Cardiac muscle cell (in vitro differentiated cells and primary cell): Measurements from ENCODE around the gene HORMAD2. TPM values are rescaled to one million over a fixed set of nuclear protein-coding genes. Genes with fewer than 3 reads are reported as not detected.

Experiments used
- DNase-seq, 2 donors: peaks; one replicate each; pipeline versions ENCODE4 v3.0.0 to v3.0.0-alpha.2; 2010 to 2017; ENCODE audit warnings: low read depth in 1 of 2, low spot score in 1 of 2
- H3K27ac ChIP-seq: fragments of 200-600 bp; sonication (generic); 2 replicates; pipeline ENCODE4 v1.5.1; 2016
- H3K27me3 ChIP-seq: fragments of 200-600 bp; sonication (generic); 2 replicates; pipeline ENCODE4 v1.6.0; 2016; ENCODE audit warnings: control low read depth
- H3K36me3 ChIP-seq: fragments of 200-600 bp; sonication (generic); 2 replicates; pipeline ENCODE4 v1.5.1; 2016; ENCODE audit warnings: control low read depth
- H3K4me1 ChIP-seq: fragments of 200-600 bp; sonication (generic); 2 replicates; pipeline ENCODE4 v1.8.1; 2017; ENCODE audit warnings: low read depth, mild to moderate bottlenecking, mixed run types
- H3K4me3 ChIP-seq: fragments of 200-600 bp; sonication (generic); 2 replicates; pipeline ENCODE4 v1.5.1; 2016; ENCODE audit warnings: mild to moderate bottlenecking
- H3K9me3 ChIP-seq: fragments of 200-600 bp; sonication (generic); 2 replicates; pipeline ENCODE4 v1.5.1; 2017; ENCODE audit warnings: low read depth, mild to moderate bottlenecking, control low read depth
- polyA plus RNA-seq: library from polyadenylated mRNA; unstranded; fragments of >200 nt; fragmentation: Nextera tagmentation; extraction: Ambion mirVana; gene quantifications from 2 replicates; pipeline ENCODE4 v1.2.1, GENCODE V29; 2016
- total RNA-seq: library from RNA; depleted of rRNA; stranded (reverse); fragments of >200 nt; gene quantifications from 2 replicates; pipeline ENCODE4 v1.2.3, GENCODE V29; 2016
- TF ChIP-seq, protein P1 (sequence below): IDR thresholded peaks from 2 replicates; pipeline ENCODE4 v1.5.1; 2012; ENCODE audit warnings: low read depth, mild to moderate bottlenecking, low read length

Gene HORMAD2
- total and polyA plus RNA-seq, 2 experiments from 2014 or later = not detected

DNA sequence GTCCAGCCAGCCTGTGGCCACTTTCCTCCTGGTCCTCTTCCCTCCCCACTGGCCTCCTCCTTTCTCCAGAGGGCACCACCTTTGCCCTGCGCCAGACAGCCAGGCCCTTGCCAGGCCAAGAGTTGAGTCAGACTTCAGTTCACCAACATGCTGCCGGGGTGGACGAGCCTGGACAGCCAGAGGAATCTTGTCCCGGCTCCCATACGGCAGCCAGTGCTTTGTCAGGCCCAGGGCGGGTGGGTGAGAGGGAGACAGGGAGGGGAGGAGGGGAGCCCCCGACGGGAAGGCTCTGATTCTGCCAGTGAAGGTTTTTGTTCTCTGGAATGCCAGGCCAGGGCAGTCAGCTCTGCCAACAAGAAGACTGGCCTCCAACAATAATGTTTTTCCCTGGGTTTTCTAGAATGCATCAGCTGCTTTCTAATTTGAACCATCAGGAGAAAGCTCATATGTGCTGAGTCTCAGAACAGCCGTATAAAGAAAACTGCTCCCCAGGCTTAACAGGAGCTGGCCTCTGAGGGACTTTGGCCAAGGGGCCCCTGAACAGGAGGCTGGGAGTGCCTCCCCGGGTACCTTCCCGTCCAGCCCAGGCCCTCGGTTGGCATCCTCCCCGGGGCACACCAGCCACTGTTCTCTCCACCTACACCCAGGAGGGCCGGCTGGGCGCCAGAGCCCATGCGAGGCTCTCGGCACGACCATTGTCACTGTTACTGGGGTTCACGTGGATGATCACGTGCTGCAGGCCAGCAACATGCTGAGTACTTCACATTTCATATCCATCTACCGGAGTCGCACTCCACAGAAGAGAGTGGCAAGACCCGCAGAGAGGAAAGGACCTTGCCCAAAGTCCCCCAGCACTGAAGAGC, 137.7 kb downstream of the HORMAD2 start:
- Histone ChIP-seq H3K27me3 (no peaks in the 10 kb centered on the region), H3K9me3 (no peaks in the 10 kb centered on the region), H3K27ac (no peak overlapping the region), H3K4me3 (no peak overlapping the region), H3K4me1 (no peaks in the 10 kb centered on the region), H3K36me3 (no peaks in the 10 kb centered on the region)
- DNase-seq = no peak
- TF ChIP-seq, protein P1, sequence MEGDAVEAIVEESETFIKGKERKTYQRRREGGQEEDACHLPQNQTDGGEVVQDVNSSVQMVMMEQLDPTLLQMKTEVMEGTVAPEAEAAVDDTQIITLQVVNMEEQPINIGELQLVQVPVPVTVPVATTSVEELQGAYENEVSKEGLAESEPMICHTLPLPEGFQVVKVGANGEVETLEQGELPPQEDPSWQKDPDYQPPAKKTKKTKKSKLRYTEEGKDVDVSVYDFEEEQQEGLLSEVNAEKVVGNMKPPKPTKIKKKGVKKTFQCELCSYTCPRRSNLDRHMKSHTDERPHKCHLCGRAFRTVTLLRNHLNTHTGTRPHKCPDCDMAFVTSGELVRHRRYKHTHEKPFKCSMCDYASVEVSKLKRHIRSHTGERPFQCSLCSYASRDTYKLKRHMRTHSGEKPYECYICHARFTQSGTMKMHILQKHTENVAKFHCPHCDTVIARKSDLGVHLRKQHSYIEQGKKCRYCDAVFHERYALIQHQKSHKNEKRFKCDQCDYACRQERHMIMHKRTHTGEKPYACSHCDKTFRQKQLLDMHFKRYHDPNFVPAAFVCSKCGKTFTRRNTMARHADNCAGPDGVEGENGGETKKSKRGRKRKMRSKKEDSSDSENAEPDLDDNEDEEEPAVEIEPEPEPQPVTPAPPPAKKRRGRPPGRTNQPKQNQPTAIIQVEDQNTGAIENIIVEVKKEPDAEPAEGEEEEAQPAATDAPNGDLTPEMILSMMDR = no peak

GRCh38 chr22:30219049-30219654, 138.9 kb downstream of the HORMAD2 start:
- no peaks in the 10 kb centered on the region for H3K27me3 ChIP-seq
- H3K4me3 ChIP-seq = no peak overlapping the region
- H3K4me1 ChIP-seq = no peaks in the 10 kb centered on the region
- H3K27ac ChIP-seq = no peak overlapping the region
- no peaks in the 10 kb centered on the region for H3K36me3 ChIP-seq
- peak in 1 of 2 donors; percentile 29 for DNase-seq
- TF ChIP-seq, protein P1 = no peak
- H3K9me3 ChIP-seq = no peaks in the 10 kb centered on the region

DNA sequence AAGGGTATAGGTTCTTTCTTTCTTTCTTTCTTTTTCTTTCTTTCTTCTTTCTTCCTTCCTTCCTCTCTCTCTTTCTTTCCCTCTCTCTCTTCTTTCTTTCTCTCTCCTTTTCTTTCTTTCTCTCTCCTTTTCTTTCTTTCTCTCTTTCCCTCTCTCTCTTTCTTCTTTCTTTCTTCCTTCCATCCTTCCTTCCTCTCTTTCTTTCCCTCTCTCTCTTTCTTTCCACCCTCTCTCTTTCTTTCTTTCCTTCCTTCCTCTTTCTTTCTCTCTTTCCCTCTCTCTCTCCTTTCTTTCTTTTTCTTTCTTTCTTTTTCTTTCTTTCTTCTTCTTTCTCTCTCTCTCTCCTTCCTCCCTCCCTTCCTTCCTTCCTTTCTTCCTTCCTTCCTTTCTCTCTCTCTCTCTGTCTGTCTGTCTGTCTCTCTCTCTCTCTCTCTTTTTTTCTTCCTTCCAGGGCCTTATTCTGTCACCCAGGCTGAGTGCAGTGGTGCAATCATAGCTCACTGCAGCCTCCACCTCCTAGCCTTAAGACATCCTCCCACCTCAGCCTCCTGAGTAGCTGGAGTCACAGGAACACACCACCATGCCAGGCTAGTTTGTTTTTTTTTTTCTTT, 139.5 kb downstream of the HORMAD2 start:
- TF ChIP-seq, protein P1 = no peak

DNA sequence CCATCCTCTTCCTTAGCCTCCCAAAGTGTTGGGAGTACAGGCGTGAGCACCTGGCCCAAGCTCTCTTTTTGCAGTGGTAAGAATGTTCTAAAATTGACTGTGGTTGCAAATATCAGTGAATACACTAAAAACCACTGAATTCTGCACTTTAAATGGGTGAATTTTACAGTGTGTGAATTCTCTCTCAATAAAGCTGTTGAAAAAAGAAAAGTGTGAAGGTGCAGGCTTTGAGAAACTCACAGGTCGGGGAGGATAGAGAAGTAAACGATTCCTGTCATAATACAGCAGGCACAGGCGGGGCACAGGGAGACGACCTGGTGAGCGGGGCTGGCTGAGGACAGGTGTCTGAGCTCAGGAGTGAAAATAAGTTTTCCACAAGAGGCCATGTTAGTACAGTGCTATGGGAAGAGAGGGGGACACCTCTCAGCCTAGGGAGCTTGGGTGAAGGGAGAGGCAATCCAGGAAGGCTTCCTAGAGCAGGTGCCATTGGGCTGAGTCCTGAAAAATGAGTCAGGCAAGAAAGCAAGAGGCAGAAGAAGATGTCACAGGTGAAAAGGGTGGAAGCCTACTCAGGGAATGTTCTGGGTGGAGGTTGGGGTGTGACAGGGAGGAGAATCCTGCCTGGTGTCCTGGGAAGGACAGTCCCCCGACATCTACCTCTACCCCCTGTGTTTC, 140.2 kb downstream of the HORMAD2 start:
- DNase-seq = no peak
- TF ChIP-seq, protein P1 = no peak

More for the DNA sequence above, 139.5 kb downstream of the HORMAD2 start:
- no peak for DNase-seq
- Histone ChIP-seq H3K9me3 (no peaks in the 10 kb centered on the region), H3K4me1 (no peaks in the 10 kb centered on the region), H3K36me3 (no peaks in the 10 kb centered on the region), H3K27ac (no peak overlapping the region), H3K4me3 (no peak overlapping the region), H3K27me3 (no peaks in the 10 kb centered on the region)

More for the DNA sequence above, 140.2 kb downstream of the HORMAD2 start:
- no peak overlapping the region for H3K4me3 ChIP-seq
- no peaks in the 10 kb centered on the region for H3K27me3 ChIP-seq
- no peaks in the 10 kb centered on the region for H3K4me1 ChIP-seq
- no peaks in the 10 kb centered on the region for H3K9me3 ChIP-seq
- H3K36me3 ChIP-seq = no peaks in the 10 kb centered on the region
- no peak overlapping the region for H3K27ac ChIP-seq
